Pancreas (tissue), 10 donors: ENCODE results near the gene KCNJ5. TPM values are rescaled to one million over a fixed set of nuclear protein-coding genes. Genes with fewer than 3 reads are reported as not detected.

Experiments used
- ATAC-seq, 4 donors: fragments of 200-7000 bp; cut with Tn5 transposase; one replicate each; pipeline versions ENCODE4 v1.8.0 to v1.9.1; 2020; ENCODE audit warnings: mild to moderate bottlenecking in 4 of 4, moderate library complexity in 4 of 4
- DNase-seq, 6 donors: peaks; one replicate each; pipeline ENCODE4 v3.0.0-alpha.2; 2020
- FAIRE-seq: peaks from 2 replicates; lab custom pipeline; 2012; peaks lifted over from hg19 to GRCh38; lab: Jason Lieb, UNC
- H3K27ac ChIP-seq, 4 donors: fragments of 200-600 bp; sonication (generic); 1 replicate in 3 of 4; 2 replicates in 1 of 4; pipeline versions ENCODE4 v1.5.0 to v1.8.0; 2020
- H3K27me3 ChIP-seq, 4 donors: fragments of 200-600 bp; one replicate each; pipeline ENCODE4 v1.8.0; 2021
- H3K36me3 ChIP-seq, 3 donors: fragments of 200-600 bp; sonication (generic) in 1 of 3; one replicate each; pipeline versions ENCODE4 v1.5.0 to v1.8.0; 2020 to 2021
- H3K4me1 ChIP-seq, 3 donors: fragments of 200-600 bp; one replicate each; pipeline ENCODE4 v1.8.0; 2021
- H3K4me3 ChIP-seq, 4 donors: fragments of 200-600 bp; sonication (generic) in 2 of 4; one replicate each; pipeline versions ENCODE4 v1.5.0 to v1.8.0; 2020 to 2021
- H3K9me3 ChIP-seq, 4 donors: fragments of 200-600 bp; one replicate each; pipeline ENCODE4 v1.8.0; 2021
- CTCF ChIP-seq, 4 donors: fragments of 200-600 bp; sonication (generic) in 3 of 4; IDR thresholded peaks; one replicate each; pipeline versions ENCODE4 v1.5.0 to v1.8.0; 2021; ENCODE audit warnings: antibody characterized with exemption in 4 of 4
- WGBS, 2 donors: extraction: QIAGEN DNeasy Blood & Tissue Kit; methylation state at CpG; one replicate each; pipeline ENCODE4 v1.1.7; 2013; 5-methylcytosine and 5-hydroxymethylcytosine counted together
- intact Hi-C, 3 donors: fragments of 100-400 bp; cut with DNase I; formaldehyde crosslinking; loops; one replicate each; pipeline versions ENCODE4 v1.11.1 to v1.14.2; 2022
- polyA plus RNA-seq, 2 donors: library from polyadenylated mRNA; stranded (reverse); fragments of 200-250 nt; gene quantifications; one replicate each; pipeline ENCODE4 v1.2.3, GENCODE V29; 2013
- total RNA-seq, 6 donors: library from RNA; stranded (reverse); fragmentation: NEBNext Ultra II Directional in 4 of 6; extraction: Animal tissue kit (Norgen Biotek cat#: 25700) in 4 of 6; gene quantifications; one replicate each; pipeline versions ENCODE4 v1.2.1 to v1.2.4, GENCODE V29; 2021 to 2023
- donor health status: healthy with polysubstance abuse.
- donor health status: DM: no; HTN: no; CAD: no; lungs with moderate emphysema.
- donor health status: DM: no; HTN: no; CAD: no.
- donor health status: control.
- donor health status: control.
- donor health status: Bipolar disorder and iron deficiency.
- donor health status: DM: yes; HTN: yes; CAD: no.
- donor health status: DM: no; HTN: no; CAD: no.
- donor health status: DM: no; HTN: no; CAD: no.
- donor health status: DM: yes; HTN: yes; CAD: no.

The KCNJ5 gene
- total and polyA plus RNA-seq, 8 donors: 1.1 to 17.6 (median 9.5) TPM

GRCh38 chr11:128941573-128942271 is 50.6 kb downstream of the KCNJ5 start:
- DNase-seq (no peak), FAIRE-seq (no peak), ATAC-seq (peak in 1 of 4 donors; percentile 9)
- Histone ChIP-seq H3K27me3 (no peaks in the 10 kb centered on the region), H3K4me3 (no peak overlapping the region), H3K9me3 (no peaks in the 10 kb centered on the region), H3K27ac (no peak overlapping the region), H3K4me1 (no peaks in the 10 kb centered on the region), H3K36me3 (no peaks in the 10 kb centered on the region)
- TF ChIP-seq CTCF (IDR thresholded peaks at IDR 0.05): no peak
- 84 to 88% methylated on average over 14 of the region's 14 CpGs for WGBS, 2 donors
- intact Hi-C loops: no loop called here

- WGBS, 2 donors: 89 to 95% methylated on average over 13 of the region's 13 CpGs
- H3K27ac ChIP-seq: no peak overlapping the region
- no peaks in the 10 kb centered on the region for H3K9me3 ChIP-seq
- intact Hi-C loops: no loop called here
- FAIRE-seq (no peak), DNase-seq (no peak), ATAC-seq (no peak)
- H3K27me3 ChIP-seq: no peaks in the 10 kb centered on the region
- H3K4me3 ChIP-seq: no peak overlapping the region
- TF ChIP-seq CTCF (IDR thresholded peaks at IDR 0.05): no peak
- no peaks in the 10 kb centered on the region for H3K4me1 ChIP-seq
- H3K36me3 ChIP-seq: no peaks in the 10 kb centered on the region
These were observed 51.1 kb downstream of the KCNJ5 start for GRCh38 chr11:128942272-128942612.

DNA sequence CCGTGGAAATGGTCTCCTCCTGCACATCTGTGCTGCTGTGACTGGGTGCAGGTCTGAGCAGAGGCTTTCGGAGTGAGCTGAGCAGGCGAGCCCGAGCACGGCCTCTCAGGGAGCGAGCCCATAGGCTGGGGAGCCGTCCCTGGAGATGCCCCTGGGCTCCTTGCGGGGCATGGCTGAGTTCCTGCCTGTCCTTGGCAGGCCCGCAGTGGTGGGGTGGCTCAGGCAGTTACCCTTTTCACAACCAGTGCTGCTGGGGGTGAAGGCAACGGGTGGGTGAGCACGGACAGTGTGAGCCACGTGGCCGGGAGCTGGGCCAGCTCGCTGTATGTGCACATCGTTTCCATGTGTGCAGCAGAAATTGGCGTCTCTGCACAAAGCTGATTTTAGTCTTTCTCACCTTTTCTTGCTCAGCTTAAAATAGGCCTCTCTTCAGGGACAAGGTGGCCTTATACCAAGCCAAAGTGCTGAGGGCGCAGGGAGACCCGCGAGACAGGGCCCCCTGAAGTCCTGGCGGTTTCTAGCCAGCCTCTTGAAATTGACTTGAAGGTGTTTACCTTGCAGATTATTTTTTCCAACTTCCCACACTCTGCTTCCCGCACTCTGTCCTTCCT is 51.8 kb downstream of the KCNJ5 start, which contains the start of gene TP53AIP1:
Gene TP53AIP1, minus strand, starts transcription at position 55 of the 611 bp plus-strand sequence. CDS start 5,053 bp downstream, outside the sequence.
- Histone ChIP-seq H3K36me3 (no peaks in the 10 kb centered on the region), H3K27ac (no peak within 1 kb of the TSS), H3K9me3 (no peaks in the 10 kb centered on the region), H3K4me3 (no peak within 1 kb of the TSS), H3K27me3 (no peaks in the 10 kb centered on the region), H3K4me1 (no peaks in the 10 kb centered on the region)
- no peak for TF ChIP-seq CTCF (IDR thresholded peaks at IDR 0.05)
- FAIRE-seq: no peak
- intact Hi-C loops: no loop called here
- no peak for ATAC-seq
- WGBS, 2 donors: 81 to 83% methylated on average over 21 of the region's 21 CpGs
- no peak for DNase-seq

DNA sequence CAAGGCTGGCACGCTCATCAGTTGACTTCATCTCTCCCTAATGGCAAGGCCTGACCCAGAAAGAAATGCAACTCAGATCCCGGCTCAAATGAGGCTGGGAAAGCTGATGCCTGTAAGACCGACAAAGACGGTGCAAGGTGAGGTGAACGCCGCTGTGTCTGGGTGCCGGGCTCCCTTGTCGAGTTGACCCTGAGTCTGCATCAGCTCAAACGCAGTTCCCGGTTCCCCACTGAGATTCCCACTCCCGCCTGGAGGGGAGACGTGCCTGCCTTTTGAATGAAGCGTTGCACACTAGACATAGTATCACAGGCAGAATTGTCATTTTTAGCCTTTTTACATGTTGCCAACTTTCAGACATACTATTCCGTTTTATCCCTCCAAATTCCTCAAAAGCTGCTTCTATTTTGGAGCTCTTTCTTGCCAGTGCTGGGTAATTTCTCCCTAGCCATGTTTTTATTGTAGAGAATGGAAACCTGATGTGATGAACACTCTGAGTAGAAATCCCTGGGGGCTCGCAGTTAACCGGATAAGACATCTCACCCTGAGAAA is 52.3 kb downstream of the KCNJ5 start:
- H3K36me3 ChIP-seq: no peaks in the 10 kb centered on the region
- no peaks in the 10 kb centered on the region for H3K9me3 ChIP-seq
- TF ChIP-seq CTCF (IDR thresholded peaks at IDR 0.05): no peak
- ATAC-seq: no peak
- WGBS, 2 donors: 76 to 82% methylated on average over 16 of the region's 16 CpGs
- no peak for FAIRE-seq
- intact Hi-C loops: no loop called here
- no peak overlapping the region for H3K27ac ChIP-seq
- no peaks in the 10 kb centered on the region for H3K27me3 ChIP-seq
- no peaks in the 10 kb centered on the region for H3K4me1 ChIP-seq
- DNase-seq: no peak
- H3K4me3 ChIP-seq: no peak overlapping the region

GRCh38 chr11:128946648-128947047 is 55.5 kb downstream of the KCNJ5 start:
- Histone ChIP-seq H3K4me1 (peaks cover 0 to 10% (median 8%) of the 10 kb centered on the region in 3 donors), H3K36me3 (no peaks in the 10 kb centered on the region), H3K9me3 (no peaks in the 10 kb centered on the region), H3K27ac (no peak overlapping the region), H3K4me3 (no peak overlapping the region), H3K27me3 (no peaks in the 10 kb centered on the region)
- no peak for TF ChIP-seq CTCF (IDR thresholded peaks at IDR 0.05)
- 21 to 49% methylated on average over 2 of the region's 2 CpGs for WGBS, 2 donors
- ATAC-seq: no peak
- intact Hi-C loops: no loop called here
- DNase-seq: no peak
- FAIRE-seq: no peak
